ENCODE data around the gene PRKAR1B. TPM values are rescaled to one million over a fixed set of nuclear protein-coding genes. Genes with fewer than 3 reads are reported as not detected.
"Not testable (repeated sequence)": the region's sequence is repeated elsewhere in the genome, so short reads cannot be mapped to it uniquely, and the experiment has no call there.

The PRKAR1B gene
- total RNA-seq, 2 experiments from 2014 or later, result 15.5 to 15.8 TPM

GRCh38 chr7:664402-664775 lies 62.7 kb downstream of the PRKAR1B start:
- Mint-ChIP-seq H3K4me1 (ENCODE audit: low read depth) (peaks cover 11% of the 10 kb centered on the region), H3K27ac (no peak overlapping the region), H3K27me3 (ENCODE audit: low read depth) (no peaks in the 10 kb centered on the region), H3K9me3 (peaks cover 10% of the 10 kb centered on the region), H3K36me3 (ENCODE audit: low read depth) (peaks cover 8% of the 10 kb centered on the region), H3K4me3 (no peak overlapping the region)
- intact Hi-C loops (cut with micrococcal nuclease), result loop anchor here (10.0 kb wide), 1 partner anchor 60 kb away; the partner anchor contains the start of genes DNAAF5 and PRKAR1B
- CTCF ChIA-PET, result no interaction called here
- no peak for DNase-seq

GRCh38 chr7:662576-662975 lies 64.5 kb downstream of the PRKAR1B start:
- CTCF ChIA-PET, result no interaction called here
- intact Hi-C loops (cut with micrococcal nuclease), result loop anchor here (10.0 kb wide), 1 partner anchor 62 kb away; the partner anchor contains the start of genes DNAAF5 and PRKAR1B

GRCh38 chr7:659996-660395 lies 67.1 kb downstream of the PRKAR1B start:
- Mint-ChIP-seq H3K9me3 (peaks cover 1% of the 10 kb centered on the region), H3K27me3 (ENCODE audit: low read depth) (no peaks in the 10 kb centered on the region), H3K4me1 (ENCODE audit: low read depth) (peaks cover 11% of the 10 kb centered on the region), H3K27ac (no peak overlapping the region), H3K4me3 (no peak overlapping the region), H3K36me3 (ENCODE audit: low read depth) (peaks cover 9% of the 10 kb centered on the region)
- DNase-seq, result no peak
- intact Hi-C loops (cut with micrococcal nuclease), result loop anchor here (10.0 kb wide), 1 partner anchor 65 kb away; the partner anchor contains the start of genes DNAAF5 and PRKAR1B
- CTCF ChIA-PET, result interaction anchor here (0.6 kb wide), 1 partner anchor 146 kb away, joined by 3 read pairs; no protein-coding TSS in a partner anchor

More at GRCh38 chr7:662576-662975, 64.5 kb downstream of the PRKAR1B start:
- H3K27ac Mint-ChIP-seq, result no peak overlapping the region
- peaks cover 11% of the 10 kb centered on the region for H3K4me1 Mint-ChIP-seq (ENCODE audit: low read depth)
- no peak overlapping the region for H3K4me3 Mint-ChIP-seq
- peaks cover 9% of the 10 kb centered on the region for H3K36me3 Mint-ChIP-seq (ENCODE audit: low read depth)
- no peaks in the 10 kb centered on the region for H3K27me3 Mint-ChIP-seq (ENCODE audit: low read depth)
- peaks cover 1% of the 10 kb centered on the region for H3K9me3 Mint-ChIP-seq
- DNase-seq, result no peak

GRCh38 chr7:659306-659847 lies 67.7 kb downstream of the PRKAR1B start:
- Mint-ChIP-seq H3K4me3 (no peak overlapping the region), H3K4me1 (ENCODE audit: low read depth) (peaks cover 11% of the 10 kb centered on the region), H3K36me3 (ENCODE audit: low read depth) (peaks cover 9% of the 10 kb centered on the region), H3K27ac (no peak overlapping the region), H3K27me3 (ENCODE audit: low read depth) (no peaks in the 10 kb centered on the region), H3K9me3 (peaks cover 1% of the 10 kb centered on the region)
- CTCF ChIA-PET, result interaction anchor here (0.6 kb wide), 1 partner anchor 145 kb away, joined by 3 read pairs; no protein-coding TSS in a partner anchor
- no peak for DNase-seq
- intact Hi-C loops (cut with micrococcal nuclease), result no loop called here

- DNase-seq, result no peak
- Mint-ChIP-seq H3K36me3 (ENCODE audit: low read depth) (peaks cover 9% of the 10 kb centered on the region), H3K4me1 (ENCODE audit: low read depth) (peaks cover 4% of the 10 kb centered on the region), H3K4me3 (no peak overlapping the region), H3K27ac (no peak overlapping the region), H3K27me3 (ENCODE audit: low read depth) (no peaks in the 10 kb centered on the region), H3K9me3 (peaks cover 1% of the 10 kb centered on the region)
- intact Hi-C loops (cut with micrococcal nuclease), result no loop called here
- CTCF ChIA-PET, result interaction anchor here (0.6 kb wide), 1 partner anchor 127 kb away, joined by 3 read pairs; no protein-coding TSS in a partner anchor
Measured at GRCh38 chr7:657565-658119, 69.4 kb downstream of the PRKAR1B start.

GRCh38 chr7:657010-657409 lies 70.1 kb downstream of the PRKAR1B start:
- H3K27me3 Mint-ChIP-seq (ENCODE audit: low read depth), result not testable (repeated sequence)

GRCh38 chr7:655758-656157 lies 71.3 kb downstream of the PRKAR1B start:
- H3K4me3 Mint-ChIP-seq, result no peak overlapping the region
- no peaks in the 10 kb centered on the region for H3K4me1 Mint-ChIP-seq (ENCODE audit: low read depth)
- DNase-seq, result no peak
- intact Hi-C loops (cut with micrococcal nuclease), result no loop called here
- H3K27ac Mint-ChIP-seq, result no peak overlapping the region
- H3K36me3 Mint-ChIP-seq (ENCODE audit: low read depth), result peaks cover 9% of the 10 kb centered on the region
- H3K9me3 Mint-ChIP-seq, result peaks cover 1% of the 10 kb centered on the region
- no peaks in the 10 kb centered on the region for H3K27me3 Mint-ChIP-seq (ENCODE audit: low read depth)
- CTCF ChIA-PET, result no interaction called here

More at GRCh38 chr7:657010-657409, 70.1 kb downstream of the PRKAR1B start:
- intact Hi-C loops (cut with micrococcal nuclease); H3K4me3 Mint-ChIP-seq; H3K27ac Mint-ChIP-seq; H3K9me3 Mint-ChIP-seq; DNase-seq; CTCF ChIA-PET; H3K36me3 Mint-ChIP-seq (ENCODE audit: low read depth); H3K4me1 Mint-ChIP-seq (ENCODE audit: low read depth): not testable (repeated sequence)

GRCh38 chr7:653829-654764 lies 73.0 kb downstream of the PRKAR1B start:
- no peak overlapping the region for H3K4me3 Mint-ChIP-seq
- no peaks in the 10 kb centered on the region for H3K27me3 Mint-ChIP-seq (ENCODE audit: low read depth)
- DNase-seq, result no peak
- intact Hi-C loops (cut with micrococcal nuclease), result no loop called here
- H3K4me1 Mint-ChIP-seq (ENCODE audit: low read depth), result no peaks in the 10 kb centered on the region
- H3K36me3 Mint-ChIP-seq (ENCODE audit: low read depth), result peaks cover 6% of the 10 kb centered on the region
- CTCF ChIA-PET, result no interaction called here
- no peak overlapping the region for H3K27ac Mint-ChIP-seq
- peaks cover 1% of the 10 kb centered on the region for H3K9me3 Mint-ChIP-seq

- no peak for DNase-seq
- intact Hi-C loops (cut with micrococcal nuclease), result no loop called here
- Mint-ChIP-seq H3K27me3 (ENCODE audit: low read depth) (no peaks in the 10 kb centered on the region), H3K36me3 (ENCODE audit: low read depth) (no peaks in the 10 kb centered on the region), H3K27ac (no peak overlapping the region), H3K4me1 (ENCODE audit: low read depth) (no peaks in the 10 kb centered on the region), H3K4me3 (no peak overlapping the region), H3K9me3 (no peaks in the 10 kb centered on the region)
- CTCF ChIA-PET, result no interaction called here
Measured at GRCh38 chr7:652881-653280, 74.2 kb downstream of the PRKAR1B start.

- DNase-seq, result not testable (repeated sequence)
Measured at GRCh38 chr7:652167-652566, 74.9 kb downstream of the PRKAR1B start.

GRCh38 chr7:651032-651728 lies 75.9 kb downstream of the PRKAR1B start:
- Mint-ChIP-seq H3K9me3 (no peaks in the 10 kb centered on the region), H3K4me3 (no peak overlapping the region), H3K27ac (peak overlapping the region; percentile 12), H3K4me1 (ENCODE audit: low read depth) (no peaks in the 10 kb centered on the region), H3K27me3 (ENCODE audit: low read depth) (no peaks in the 10 kb centered on the region), H3K36me3 (ENCODE audit: low read depth) (no peaks in the 10 kb centered on the region)
- CTCF ChIA-PET, result no interaction called here
- peak; percentile 25 for DNase-seq
- intact Hi-C loops (cut with micrococcal nuclease), result no loop called here

More at GRCh38 chr7:652167-652566, 74.9 kb downstream of the PRKAR1B start:
- intact Hi-C loops (cut with micrococcal nuclease); H3K9me3 Mint-ChIP-seq; H3K4me3 Mint-ChIP-seq; H3K27me3 Mint-ChIP-seq (ENCODE audit: low read depth); H3K36me3 Mint-ChIP-seq (ENCODE audit: low read depth); H3K27ac Mint-ChIP-seq; CTCF ChIA-PET; H3K4me1 Mint-ChIP-seq (ENCODE audit: low read depth): not testable (repeated sequence)

All from activated naive CD4-positive, alpha-beta T cell treated with anti-CD3 and anti-CD28 coated beads for 36 hours (primary cell).